Ovary (tissue), 9 donors: Measurements from ENCODE around the gene KCNJ8. TPM values are rescaled to one million over a fixed set of nuclear protein-coding genes. Genes with fewer than 3 reads are reported as not detected.

Experiments
- DNase-seq, 5 donors: peaks; one replicate each; pipeline ENCODE4 v3.0.0-alpha.2; 2019 to 2020
- H3K27ac ChIP-seq, 2 donors: fragments of 200-600 bp; one replicate each; pipeline versions ENCODE4 v1.5.1 to v1.8.0; 2019 to 2022
- H3K27me3 ChIP-seq: fragments of 200-600 bp; one replicate; pipeline ENCODE4 v1.8.0; 2022
- H3K36me3 ChIP-seq: fragments of 200-600 bp; sonication (generic); one replicate; pipeline ENCODE4 v1.5.1; 2019
- H3K4me1 ChIP-seq: one replicate; pipeline ENCODE4 v1.8.1; 2013; ENCODE audit warnings: mild to moderate bottlenecking, moderate library complexity; ENCODE audit not compliant: insufficient read depth
- H3K4me3 ChIP-seq: fragments of 200-600 bp; sonication (generic); one replicate; pipeline ENCODE4 v1.5.1; 2017
- H3K9me3 ChIP-seq, 2 donors: fragments of 200-600 bp in 1 of 2; sonication (generic) in 1 of 2; one replicate each; pipeline versions ENCODE4 v1.5.1 to v1.8.1; 2013 to 2019; ENCODE audit warnings: mild to moderate bottlenecking in 1 of 2, moderate library complexity in 1 of 2
- EP300 ChIP-seq: sonication (generic); formaldehyde crosslinking; IDR thresholded peaks from one replicate; pipeline ENCODE4 v1.6.1; 2017; ENCODE audit warnings: antibody characterized with exemption
- POLR2A ChIP-seq: fragments of 450-650 bp; IDR thresholded peaks from one replicate; pipeline ENCODE4 v1.6.1; 2017; ENCODE audit warnings: antibody characterized with exemption, mild to moderate bottlenecking, moderate library complexity
- WGBS, 3 donors: extraction: QIAGEN DNeasy Blood & Tissue Kit in 1 of 3; methylation state at CpG; one replicate each; pipeline versions ENCODE4 v1.1.5 to v1.1.7; 2013 to 2017; 5-methylcytosine and 5-hydroxymethylcytosine counted together
- intact Hi-C, 4 donors: fragments of 100-400 bp; cut with DNase I; formaldehyde crosslinking; loops; one replicate each; pipeline versions ENCODE4 v1.11.0 to v1.15.1; 2022 to 2023
- polyA plus RNA-seq, 2 donors: library from polyadenylated mRNA; stranded (reverse); fragments of 200-250 nt in 1 of 2; fragments of 350-450 nt in 1 of 2; fragmentation: Illumina TruSeq in 1 of 2; extraction: RNeasy Lipid Tissue Mini Kit (QIAGEN cat#74804) in 1 of 2; gene quantifications; one replicate each; pipeline ENCODE4 v1.2.3, GENCODE V29; 2013 to 2014
- total RNA-seq, 7 donors: library from RNA; depleted of rRNA in 2 of 7; stranded (reverse); fragments of >200 nt in 2 of 7; fragmentation: NEBNext Ultra II Directional in 3 of 7; extraction: Animal tissue kit (Norgen Biotek cat#: 25700) in 3 of 7; gene quantifications; one replicate each; pipeline versions ENCODE4 v1.1.0 to v1.2.4, GENCODE V29; 2016 to 2023
- TF ChIP-seq, protein P1 (sequence below), 3 donors: fragments of 450-650 bp in 2 of 3; fragments of 200-600 bp in 1 of 3; IDR thresholded peaks; one replicate each; pipeline versions ENCODE4 v1.5.1 to v1.8.0; 2016 to 2022; ENCODE audit warnings: antibody characterized with exemption in 3 of 3, mild to moderate bottlenecking in 1 of 3
- donor health status: DM: no; HTN: no; CAD: no; lungs with moderate emphysema.
- donor health status: DM: no; HTN: no; CAD: no.
- donor health status: Bipolar disorder and iron deficiency.
- donor health status: DM: yes; HTN: yes; CAD: no.
- donor health status: DM: no; HTN: no; CAD: no.
- donor health status: DM: yes; HTN: yes; CAD: no.

The KCNJ8 gene
- total and polyA plus RNA-seq, 9 donors = 13.0 to 32.5 (median 17.4) TPM

GRCh38 chr12:21818627-21819026 is 44.1 kb upstream of the KCNJ8 start:
- TF ChIP-seq EP300 (no peak), POLR2A (no peak)
- TF ChIP-seq, protein P1, sequence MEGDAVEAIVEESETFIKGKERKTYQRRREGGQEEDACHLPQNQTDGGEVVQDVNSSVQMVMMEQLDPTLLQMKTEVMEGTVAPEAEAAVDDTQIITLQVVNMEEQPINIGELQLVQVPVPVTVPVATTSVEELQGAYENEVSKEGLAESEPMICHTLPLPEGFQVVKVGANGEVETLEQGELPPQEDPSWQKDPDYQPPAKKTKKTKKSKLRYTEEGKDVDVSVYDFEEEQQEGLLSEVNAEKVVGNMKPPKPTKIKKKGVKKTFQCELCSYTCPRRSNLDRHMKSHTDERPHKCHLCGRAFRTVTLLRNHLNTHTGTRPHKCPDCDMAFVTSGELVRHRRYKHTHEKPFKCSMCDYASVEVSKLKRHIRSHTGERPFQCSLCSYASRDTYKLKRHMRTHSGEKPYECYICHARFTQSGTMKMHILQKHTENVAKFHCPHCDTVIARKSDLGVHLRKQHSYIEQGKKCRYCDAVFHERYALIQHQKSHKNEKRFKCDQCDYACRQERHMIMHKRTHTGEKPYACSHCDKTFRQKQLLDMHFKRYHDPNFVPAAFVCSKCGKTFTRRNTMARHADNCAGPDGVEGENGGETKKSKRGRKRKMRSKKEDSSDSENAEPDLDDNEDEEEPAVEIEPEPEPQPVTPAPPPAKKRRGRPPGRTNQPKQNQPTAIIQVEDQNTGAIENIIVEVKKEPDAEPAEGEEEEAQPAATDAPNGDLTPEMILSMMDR (IDR thresholded peaks at IDR 0.05) = no peak
- no peak overlapping the region for H3K4me3 ChIP-seq
- H3K9me3 ChIP-seq = no peaks in the 10 kb centered on the region
- intact Hi-C loops = no loop called here
- H3K27ac ChIP-seq = no peak overlapping the region
- 8 to 19% (median 18%) methylated on average over 2 of the region's 2 CpGs for WGBS, 3 donors
- no peaks in the 10 kb centered on the region for H3K27me3 ChIP-seq
- DNase-seq = no peak
- H3K36me3 ChIP-seq = no peaks in the 10 kb centered on the region
- H3K4me1 ChIP-seq = peaks cover 8% of the 10 kb centered on the region

DNA sequence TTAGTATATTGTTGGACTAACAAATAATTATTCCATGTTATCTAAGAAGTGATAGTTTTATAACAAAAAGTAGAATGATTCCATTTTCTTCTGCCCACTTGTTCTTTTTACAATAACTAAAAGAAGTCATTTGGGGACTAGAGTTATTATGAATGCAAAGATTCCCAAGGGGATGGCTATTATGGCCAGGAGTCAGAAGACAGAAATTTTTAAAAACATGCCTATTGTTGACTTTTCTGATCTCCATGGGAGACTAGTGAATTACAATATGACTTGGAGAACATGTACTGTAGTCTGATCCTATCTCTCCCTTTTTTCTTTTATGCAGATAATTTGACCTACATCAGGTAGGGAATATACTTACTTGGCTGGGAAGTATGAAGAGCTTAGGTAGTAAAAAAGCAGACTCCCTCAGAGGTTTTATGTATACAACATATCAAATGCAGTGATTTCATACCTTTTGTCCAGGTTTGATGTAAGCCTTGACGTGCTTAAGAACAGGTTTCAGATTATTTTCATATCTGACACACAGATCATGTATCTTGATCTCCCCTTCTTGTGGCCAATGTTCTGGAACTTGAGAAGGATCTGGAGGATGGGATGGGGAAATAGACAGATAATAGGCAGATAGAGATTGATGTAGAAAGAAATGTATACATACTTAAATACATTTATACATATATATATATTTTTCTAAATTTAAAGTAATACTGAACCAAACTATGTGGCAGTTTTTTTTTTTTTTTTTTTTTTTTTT is 41.0 kb upstream of the KCNJ8 start:
- WGBS, 3 donors = 87 to 91% (median 91%) methylated on average over 1 of the region's 1 CpG

GRCh38 chr12:21814814-21815213 is 40.3 kb upstream of the KCNJ8 start:
- Histone ChIP-seq H3K36me3 (no peaks in the 10 kb centered on the region), H3K27ac (no peak overlapping the region), H3K27me3 (no peaks in the 10 kb centered on the region), H3K4me1 (peaks cover 2% of the 10 kb centered on the region), H3K9me3 (no peaks in the 10 kb centered on the region), H3K4me3 (no peak overlapping the region)
- DNase-seq = no peak
- intact Hi-C loops = no loop called here
- no peak for TF ChIP-seq POLR2A
- TF ChIP-seq EP300 = no peak
- TF ChIP-seq, protein P1 (IDR thresholded peaks at IDR 0.05) = no peak
- 83 to 94% (median 84%) methylated on average over 3 of the region's 3 CpGs for WGBS, 3 donors

More for the DNA sequence above, 41.0 kb upstream of the KCNJ8 start:
- H3K4me3 ChIP-seq = no peak overlapping the region
- H3K36me3 ChIP-seq = no peaks in the 10 kb centered on the region
- TF ChIP-seq POLR2A (no peak), EP300 (no peak)
- TF ChIP-seq, protein P1 (IDR thresholded peaks at IDR 0.05) = no peak
- DNase-seq = no peak
- H3K4me1 ChIP-seq = peaks cover 2% of the 10 kb centered on the region
- intact Hi-C loops = no loop called here
- H3K9me3 ChIP-seq = no peaks in the 10 kb centered on the region
- H3K27ac ChIP-seq = no peak overlapping the region
- no peaks in the 10 kb centered on the region for H3K27me3 ChIP-seq

GRCh38 chr12:21814327-21814726 is 39.8 kb upstream of the KCNJ8 start:
- Histone ChIP-seq H3K27ac (no peak overlapping the region), H3K4me3 (no peak overlapping the region), H3K36me3 (no peaks in the 10 kb centered on the region), H3K4me1 (peaks cover 1% of the 10 kb centered on the region), H3K27me3 (no peaks in the 10 kb centered on the region), H3K9me3 (no peaks in the 10 kb centered on the region)
- intact Hi-C loops = no loop called here
- TF ChIP-seq POLR2A (no peak), EP300 (no peak)
- no peak for DNase-seq
- WGBS, 3 donors = 91 to 97% (median 95%) methylated on average over 2 of the region's 2 CpGs

GRCh38 chr12:21813751-21814150 is 39.2 kb upstream of the KCNJ8 start:
- H3K9me3 ChIP-seq = no peaks in the 10 kb centered on the region
- TF ChIP-seq, protein P1 (IDR thresholded peaks at IDR 0.05) = no peak
- TF ChIP-seq EP300 = no peak
- no peak for TF ChIP-seq POLR2A
- H3K4me1 ChIP-seq = no peaks in the 10 kb centered on the region
- no peak for DNase-seq
- 80 to 86% (median 83%) methylated on average over 3 of the region's 3 CpGs for WGBS, 3 donors
- intact Hi-C loops = no loop called here
- H3K4me3 ChIP-seq = no peak overlapping the region
- no peaks in the 10 kb centered on the region for H3K36me3 ChIP-seq
- H3K27ac ChIP-seq = no peak overlapping the region
- no peaks in the 10 kb centered on the region for H3K27me3 ChIP-seq
